ENCODE data around the gene MEG3.

MEG3 gene

GRCh38 chr14:100786131-100786530, 39.8 kb upstream of the MEG3 start:
- Histone ChIP-seq H4K5ac (ENCODE audit: low read length) (no peak overlapping the region), H3K79me1 (ENCODE audit: low read length) (no peaks in the 10 kb centered on the region), H3K27me3 (ENCODE audit: insufficient read depth, low read length, poor library complexity) (no peaks in the 10 kb centered on the region), H2BK5ac (ENCODE audit: low read length) (no peak overlapping the region), H3K4ac (ENCODE audit: low read depth, low read length) (no peak overlapping the region), H2BK120ac (ENCODE audit: low read depth, low read length) (no peak overlapping the region), H3K36me3 (ENCODE audit: control insufficient read depth, insufficient read depth, low read length) (no peaks in the 10 kb centered on the region), H4K8ac (ENCODE audit: low read depth, low read length) (no peak overlapping the region), H3K23ac (ENCODE audit: low read length) (no peak overlapping the region), H3K56ac (ENCODE audit: low read length) (no peak overlapping the region), H3K4me1 (ENCODE audit: control insufficient read depth, low read depth, low read length) (no peaks in the 10 kb centered on the region), H3K4me2 (ENCODE audit: low read length) (no peak overlapping the region), H3K9ac (ENCODE audit: low read length) (no peak overlapping the region), H3K27ac (ENCODE audit: low read depth, low read length) (no peak overlapping the region), H3K4me3 (ENCODE audit: low read length) (no peak overlapping the region), H2BK15ac (replicated peaks; ENCODE audit: low read depth) (no peak overlapping the region), H3K18ac (ENCODE audit: low read length) (no peak overlapping the region), H3K79me2 (ENCODE audit: control insufficient read depth, insufficient read depth, low read length) (no peaks in the 10 kb centered on the region), H2AK5ac (ENCODE audit: low read length) (no peak overlapping the region)
- WGBS (ENCODE audit: extremely low coverage, insufficient coverage, low lambda C conversion rate), result no CpG with 5 or more reads among the region's 11 CpGs
- no peak for DNase-seq

- Histone ChIP-seq H3K27ac (ENCODE audit: low read depth, low read length) (no peak overlapping the region), H4K8ac (ENCODE audit: low read depth, low read length) (no peak overlapping the region), H3K4ac (ENCODE audit: low read depth, low read length) (no peak overlapping the region), H3K79me2 (ENCODE audit: control insufficient read depth, insufficient read depth, low read length) (no peaks in the 10 kb centered on the region), H2BK120ac (ENCODE audit: low read depth, low read length) (no peak overlapping the region), H3K4me2 (ENCODE audit: low read length) (no peak overlapping the region), H2AK5ac (ENCODE audit: low read length) (no peak overlapping the region), H4K5ac (ENCODE audit: low read length) (no peak overlapping the region), H3K79me1 (ENCODE audit: low read length) (no peaks in the 10 kb centered on the region), H3K18ac (ENCODE audit: low read length) (no peak overlapping the region), H3K23ac (ENCODE audit: low read length) (no peak overlapping the region), H3K36me3 (ENCODE audit: control insufficient read depth, insufficient read depth, low read length) (no peaks in the 10 kb centered on the region), H3K9ac (ENCODE audit: low read length) (no peak overlapping the region), H3K4me1 (ENCODE audit: control insufficient read depth, low read depth, low read length) (no peaks in the 10 kb centered on the region), H3K27me3 (ENCODE audit: insufficient read depth, low read length, poor library complexity) (no peaks in the 10 kb centered on the region), H3K4me3 (ENCODE audit: low read length) (no peak overlapping the region), H2BK15ac (replicated peaks; ENCODE audit: low read depth) (no peak overlapping the region), H3K56ac (ENCODE audit: low read length) (no peak overlapping the region), H2BK5ac (ENCODE audit: low read length) (no peak overlapping the region)
- no CpG with 5 or more reads among the region's 11 CpGs for WGBS (ENCODE audit: extremely low coverage, insufficient coverage, low lambda C conversion rate)
- no peak for DNase-seq
Observed at GRCh38 chr14:100786576-100787219, 39.2 kb upstream of the MEG3 start.

GRCh38 chr14:100787659-100788058, 38.3 kb upstream of the MEG3 start:
- Histone ChIP-seq H3K4me2 (ENCODE audit: low read length) (no peak overlapping the region), H3K18ac (ENCODE audit: low read length) (no peak overlapping the region), H3K4me3 (ENCODE audit: low read length) (no peak overlapping the region), H3K27ac (ENCODE audit: low read depth, low read length) (no peak overlapping the region), H3K79me2 (ENCODE audit: control insufficient read depth, insufficient read depth, low read length) (no peaks in the 10 kb centered on the region), H3K27me3 (ENCODE audit: insufficient read depth, low read length, poor library complexity) (no peaks in the 10 kb centered on the region), H3K79me1 (ENCODE audit: low read length) (no peaks in the 10 kb centered on the region), H3K4ac (ENCODE audit: low read depth, low read length) (no peak overlapping the region), H2BK120ac (ENCODE audit: low read depth, low read length) (no peak overlapping the region), H4K8ac (ENCODE audit: low read depth, low read length) (no peak overlapping the region), H3K23ac (ENCODE audit: low read length) (no peak overlapping the region), H2BK5ac (ENCODE audit: low read length) (no peak overlapping the region), H2BK15ac (replicated peaks; ENCODE audit: low read depth) (no peak overlapping the region), H3K4me1 (ENCODE audit: control insufficient read depth, low read depth, low read length) (no peaks in the 10 kb centered on the region), H3K56ac (ENCODE audit: low read length) (no peak overlapping the region), H3K9ac (ENCODE audit: low read length) (no peak overlapping the region), H3K36me3 (ENCODE audit: control insufficient read depth, insufficient read depth, low read length) (no peaks in the 10 kb centered on the region), H4K5ac (ENCODE audit: low read length) (no peak overlapping the region), H2AK5ac (ENCODE audit: low read length) (no peak overlapping the region)
- WGBS (ENCODE audit: extremely low coverage, insufficient coverage, low lambda C conversion rate), result no CpG with 5 or more reads among the region's 14 CpGs
- no peak for DNase-seq

DNA sequence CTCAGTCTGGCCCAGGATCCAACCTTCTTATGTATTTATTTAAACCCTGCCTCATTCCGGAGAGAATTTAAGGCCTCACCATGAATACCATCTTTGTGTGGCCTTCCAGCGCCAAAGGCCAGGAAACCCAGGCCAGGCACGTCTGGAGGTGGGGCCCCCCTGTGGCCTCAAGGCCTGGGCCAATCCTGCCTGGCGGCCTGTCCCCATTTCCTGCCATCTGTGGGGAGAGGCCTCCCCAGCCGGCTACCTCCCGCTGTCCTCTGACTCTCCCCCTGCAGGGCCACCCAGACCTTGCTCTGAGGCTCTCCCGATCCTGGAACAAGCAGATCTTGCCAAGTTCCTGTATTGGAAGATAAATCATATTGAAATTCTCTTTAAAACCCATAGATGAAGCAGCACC, 37.4 kb upstream of the MEG3 start:
- H2AK5ac ChIP-seq (ENCODE audit: low read length), result no peak overlapping the region
- H3K27ac ChIP-seq (ENCODE audit: low read depth, low read length), result no peak overlapping the region
- no peak overlapping the region for H3K4ac ChIP-seq (ENCODE audit: low read depth, low read length)
- H3K36me3 ChIP-seq (ENCODE audit: control insufficient read depth, insufficient read depth, low read length), result no peaks in the 10 kb centered on the region
- no peak overlapping the region for H3K9ac ChIP-seq (ENCODE audit: low read length)
- no peak overlapping the region for H3K4me3 ChIP-seq (ENCODE audit: low read length)
- H3K4me1 ChIP-seq (ENCODE audit: control insufficient read depth, low read depth, low read length), result no peaks in the 10 kb centered on the region
- DNase-seq, result no peak
- H3K23ac ChIP-seq (ENCODE audit: low read length), result no peak overlapping the region
- no peak overlapping the region for H2BK15ac ChIP-seq (replicated peaks; ENCODE audit: low read depth)
- H3K27me3 ChIP-seq (ENCODE audit: insufficient read depth, low read length, poor library complexity), result no peaks in the 10 kb centered on the region
- no peak overlapping the region for H3K18ac ChIP-seq (ENCODE audit: low read length)
- H4K5ac ChIP-seq (ENCODE audit: low read length), result no peak overlapping the region
- no peak overlapping the region for H2BK5ac ChIP-seq (ENCODE audit: low read length)
- H3K56ac ChIP-seq (ENCODE audit: low read length), result no peak overlapping the region
- no peak overlapping the region for H2BK120ac ChIP-seq (ENCODE audit: low read depth, low read length)
- no peak overlapping the region for H3K4me2 ChIP-seq (ENCODE audit: low read length)
- H4K8ac ChIP-seq (ENCODE audit: low read depth, low read length), result no peak overlapping the region
- no peaks in the 10 kb centered on the region for H3K79me2 ChIP-seq (ENCODE audit: control insufficient read depth, insufficient read depth, low read length)
- no peaks in the 10 kb centered on the region for H3K79me1 ChIP-seq (ENCODE audit: low read length)
- no CpG with 5 or more reads among the region's 7 CpGs for WGBS (ENCODE audit: extremely low coverage, insufficient coverage, low lambda C conversion rate)

DNA sequence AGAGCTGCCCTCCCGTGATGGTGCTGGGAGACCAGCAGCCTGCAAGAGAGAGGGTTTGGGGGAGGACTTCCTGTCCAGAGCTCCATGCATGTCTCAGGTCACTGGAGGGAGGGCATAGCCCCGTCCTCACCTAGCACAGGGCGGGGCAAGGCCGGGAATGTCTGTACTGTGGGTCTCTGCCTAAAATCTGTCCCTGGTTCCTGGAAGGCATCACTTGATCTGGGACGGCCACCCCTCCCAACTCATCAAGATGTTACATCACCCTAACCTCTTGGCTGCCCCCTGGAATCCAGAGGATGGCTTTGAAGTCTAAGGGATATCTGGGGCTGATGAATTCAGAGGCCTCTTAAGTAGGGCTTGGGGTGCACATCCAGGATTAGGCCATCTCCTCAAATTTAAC, 37.0 kb upstream of the MEG3 start:
- H4K5ac ChIP-seq (ENCODE audit: low read length), result no peak overlapping the region
- H3K27me3 ChIP-seq (ENCODE audit: insufficient read depth, low read length, poor library complexity), result no peaks in the 10 kb centered on the region
- no peaks in the 10 kb centered on the region for H3K4me1 ChIP-seq (ENCODE audit: control insufficient read depth, low read depth, low read length)
- H2BK5ac ChIP-seq (ENCODE audit: low read length), result no peak overlapping the region
- H3K18ac ChIP-seq (ENCODE audit: low read length), result no peak overlapping the region
- no peak overlapping the region for H3K4ac ChIP-seq (ENCODE audit: low read depth, low read length)
- no peak overlapping the region for H2AK5ac ChIP-seq (ENCODE audit: low read length)
- no peak overlapping the region for H2BK120ac ChIP-seq (ENCODE audit: low read depth, low read length)
- H3K23ac ChIP-seq (ENCODE audit: low read length), result no peak overlapping the region
- H3K27ac ChIP-seq (ENCODE audit: low read depth, low read length), result no peak overlapping the region
- H3K4me3 ChIP-seq (ENCODE audit: low read length), result no peak overlapping the region
- H3K4me2 ChIP-seq (ENCODE audit: low read length), result no peak overlapping the region
- no peak overlapping the region for H3K56ac ChIP-seq (ENCODE audit: low read length)
- no peak overlapping the region for H3K9ac ChIP-seq (ENCODE audit: low read length)
- no peaks in the 10 kb centered on the region for H3K36me3 ChIP-seq (ENCODE audit: control insufficient read depth, insufficient read depth, low read length)
- WGBS (ENCODE audit: extremely low coverage, insufficient coverage, low lambda C conversion rate), result no CpG with 5 or more reads among the region's 5 CpGs
- peak; percentile 37 for DNase-seq
- no peak overlapping the region for H2BK15ac ChIP-seq (replicated peaks; ENCODE audit: low read depth)
- no peaks in the 10 kb centered on the region for H3K79me1 ChIP-seq (ENCODE audit: low read length)
- H4K8ac ChIP-seq (ENCODE audit: low read depth, low read length), result no peak overlapping the region
- no peaks in the 10 kb centered on the region for H3K79me2 ChIP-seq (ENCODE audit: control insufficient read depth, insufficient read depth, low read length)

Data from mesendoderm (in vitro differentiated cells).